K562 (cell line): ENCODE results near the gene CTF1. TPM values are rescaled to one million over a fixed set of nuclear protein-coding genes. Genes with fewer than 3 reads are reported as not detected.

Experiments
- BRD9 ChIP-seq: fragments of 450-650 bp; IDR thresholded peaks from 2 replicates; pipeline ENCODE4 v1.6.1; 2018; ENCODE audit warnings: low read depth; ENCODE audit not compliant: partially characterized antibody
- CEBPB ChIP-seq: fragments of 450-650 bp; IDR thresholded peaks from 2 replicates; pipeline ENCODE4 v1.6.1; 2016; ENCODE audit warnings: missing genetic modification characterization, missing compliant biosample characterization
- DACH1 ChIP-seq: fragments of 450-650 bp; IDR thresholded peaks from 2 replicates; pipeline ENCODE4 v1.6.1; 2018; ENCODE audit not compliant: partially characterized antibody
- ESRRA ChIP-seq: fragments of 450-650 bp; IDR thresholded peaks from 2 replicates; pipeline ENCODE4 v1.6.1; 2014; ENCODE audit warnings: low read depth, mild to moderate bottlenecking, moderate library complexity, borderline replicate concordance
- JUNB ChIP-seq: fragments of 450-650 bp; formaldehyde crosslinking; conservative IDR thresholded peaks from 2 replicates; pipeline ENCODE4 v1.4.0; 2020; ENCODE audit warnings: mild to moderate bottlenecking
- KDM5B ChIP-seq: fragments of 200-600 bp; sonication (generic); IDR thresholded peaks from 2 replicates; pipeline ENCODE4 v1.6.1; 2012; ENCODE audit warnings: low read depth, mild to moderate bottlenecking, moderate library complexity, low read length, control low read depth, inconsistent platforms; ENCODE audit not compliant: insufficient replicate concordance
- LEF1 ChIP-seq: fragments of 450-650 bp; IDR thresholded peaks from 2 replicates; pipeline ENCODE4 v1.6.1; 2016; ENCODE audit warnings: mild to moderate bottlenecking
- MYC ChIP-seq, 2 experiments: fragments of 250-450 bp in 1 of 2; sonication (Bioruptor Pico) in 1 of 2; IDR thresholded peaks; 2 replicates each; pipeline versions ENCODE4 v1.5.1 to v1.6.1; 2012 to 2021; ENCODE audit warnings: low read depth in 2 of 2, borderline replicate concordance in 1 of 2, improper control_type of control experiment in 1 of 2, low read length in 1 of 2, mild to moderate bottlenecking in 1 of 2, moderate library complexity in 1 of 2
- NEUROD1 ChIP-seq: fragments of 150-350 bp; IDR thresholded peaks from 2 replicates; pipeline ENCODE4 v1.6.1; 2014; ENCODE audit warnings: borderline replicate concordance, low read length, low read depth; ENCODE audit not compliant: partially characterized antibody
- POLR3G ChIP-seq: IDR thresholded peaks from 2 replicates; pipeline ENCODE4 v1.6.1; 2011; ENCODE audit not compliant: insufficient read length, insufficient replicate concordance; ENCODE audit errors: extremely low read depth
- RAD51 ChIP-seq: fragments of 450-650 bp; IDR thresholded peaks from 2 replicates; pipeline ENCODE4 v1.7.1; 2016; ENCODE audit warnings: low read depth, mild to moderate bottlenecking, borderline replicate concordance
- SREBF1 ChIP-seq: fragments of 150-350 bp; IDR thresholded peaks from 2 replicates; pipeline ENCODE4 v1.6.1; 2014; ENCODE audit warnings: antibody characterized with exemption, low read depth, low read length, borderline replicate concordance
- TAF15 ChIP-seq: fragments of 200-400 bp; formaldehyde crosslinking; IDR thresholded peaks from 2 replicates; pipeline ENCODE4 v1.6.1; 2017; ENCODE audit warnings: mild to moderate bottlenecking, low read depth, low read length, moderate library complexity
- ZNF133 ChIP-seq: fragments of 250-450 bp; sonication (Bioruptor Pico); IDR thresholded peaks from 2 replicates; pipeline ENCODE4 v1.4.0; 2020; ENCODE audit warnings: mild to moderate bottlenecking
- ZNF175 ChIP-seq: fragments of 200-800 bp; sonication (Bioruptor generic); IDR thresholded peaks from 2 replicates; pipeline ENCODE4 v1.6.1; 2016; ENCODE audit warnings: low read depth, mild to moderate bottlenecking, missing genetic modification characterization, missing compliant biosample characterization
- ZNF3 ChIP-seq: fragments of 250-450 bp; sonication (Bioruptor Pico); IDR thresholded peaks from 2 replicates; pipeline ENCODE4 v1.5.0; 2021; ENCODE audit warnings: mild to moderate bottlenecking, moderate library complexity
- ZNF644 ChIP-seq: fragments of 200-800 bp; sonication (Bioruptor generic); IDR thresholded peaks from 2 replicates; pipeline ENCODE4 v1.6.1; 2016; ENCODE audit warnings: low read depth, missing genetic modification characterization, missing compliant biosample characterization
- ZNF764 ChIP-seq: fragments of 250-450 bp; sonication (Bioruptor Pico); IDR thresholded peaks from 2 replicates; pipeline ENCODE4 v1.4.0; 2020; ENCODE audit warnings: low read depth, mild to moderate bottlenecking, moderate library complexity
- polyA plus RNA-seq, 8 experiments: library from polyadenylated mRNA; depleted of rRNA in 4 of 8; stranded (reverse) in 5 of 8; unstranded in 3 of 8; fragments of >200 nt; fragmentation: Nextera tagmentation in 2 of 8; fragmentation: Illumina TruSeq in 1 of 8; extraction: Ambion mirVana in 2 of 8; extraction: Trizol in 1 of 8; gene quantifications; 2 replicates each; pipeline versions ENCODE4 v1.2.1 to v1.2.3, GENCODE V29; 2011 to 2014; ENCODE audit warnings: inconsistent platforms in 1 of 8, missing spikeins in 1 of 8
- total RNA-seq, 7 experiments: library from RNA; depleted of rRNA in 6 of 7; stranded (reverse); fragments of >200 nt in 6 of 7; fragmentation: Illumina TruSeq in 2 of 7; extraction: Trizol in 2 of 7; gene quantifications; 2 replicates each; pipeline versions ENCODE4 v1.2.1 to v1.2.3, GENCODE V29; 2011 to 2021; ENCODE audit warnings: low replicate concordance in 1 of 7
- TF ChIP-seq, protein P1 (sequence below): fragments of 450-650 bp; IDR thresholded peaks from 2 replicates; pipeline ENCODE4 v1.6.1; 2016; ENCODE audit warnings: missing biosample characterization, missing genetic modification characterization
- TF ChIP-seq, protein P2 (sequence below), 2 experiments: fragments of 450-650 bp; IDR thresholded peaks; 2 replicates each; pipeline ENCODE4 v1.6.1; 2016
- TF ChIP-seq, protein P3 (sequence below): sonication (generic); formaldehyde crosslinking; IDR thresholded peaks from 2 replicates; pipeline ENCODE4 v1.5.0; 2020; ENCODE audit warnings: missing genetic modification reagents

The CTF1 gene
- total and polyA plus RNA-seq, 9 of the 15 experiments (the other 6 are each of a cell fraction or from before 2014, with no cell fraction given), result 0.24 to 2.5 (median 0.44) TPM

DNA sequence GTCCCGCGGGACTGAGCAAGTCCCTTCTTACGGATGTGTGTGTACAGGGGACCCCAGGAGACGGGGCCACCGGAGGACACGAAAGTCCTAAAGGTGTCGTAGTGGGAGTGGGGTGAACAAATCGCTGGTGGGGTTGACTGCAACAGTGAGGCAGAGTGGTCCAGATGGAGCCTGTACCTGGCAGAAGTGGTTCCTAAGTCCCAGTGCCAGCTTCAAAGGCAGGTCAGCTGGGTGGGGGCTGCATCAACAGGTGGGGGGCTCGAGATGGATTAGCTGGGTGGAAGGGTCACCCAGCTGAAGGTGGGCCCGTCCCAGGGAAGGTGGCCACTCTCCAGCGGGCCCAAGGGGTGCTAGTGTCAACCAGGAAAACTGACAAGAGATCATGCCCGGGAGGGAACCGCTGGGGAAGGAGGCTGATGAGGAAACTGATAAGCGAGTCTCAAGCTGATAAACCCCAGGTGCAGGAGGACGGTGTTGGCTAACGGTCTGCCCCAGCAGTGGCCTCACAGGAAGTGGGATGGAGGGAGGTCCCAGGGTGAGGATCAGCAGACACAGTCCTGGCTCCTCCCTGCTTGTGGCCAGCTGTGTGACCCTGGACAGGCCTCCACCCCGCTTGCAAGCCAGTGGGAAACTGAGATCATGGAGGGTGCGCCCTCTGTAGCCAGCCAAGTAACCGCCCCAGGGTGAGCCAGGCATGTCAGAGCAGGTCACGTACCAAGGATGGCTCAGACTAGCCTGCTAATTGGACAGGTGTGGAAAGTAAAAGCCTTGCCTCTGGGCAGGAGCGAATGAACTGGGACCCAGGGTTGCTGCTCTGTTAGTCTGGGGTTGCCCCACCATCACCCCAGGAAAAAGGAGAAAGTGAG, 53.5 kb downstream of the CTF1 start (continued):
- peak; percentile 59 for TF ChIP-seq NEUROD1
- 0 out of 2 replicates have a peak, but pooled peaks have one; percentile 28 for TF ChIP-seq ZNF175 (CRISPR knock-in tag)
- peak; percentile 91 for TF ChIP-seq DACH1
- no peak for TF ChIP-seq JUNB (CRISPR knock-in tag)
- TF ChIP-seq, protein P1, sequence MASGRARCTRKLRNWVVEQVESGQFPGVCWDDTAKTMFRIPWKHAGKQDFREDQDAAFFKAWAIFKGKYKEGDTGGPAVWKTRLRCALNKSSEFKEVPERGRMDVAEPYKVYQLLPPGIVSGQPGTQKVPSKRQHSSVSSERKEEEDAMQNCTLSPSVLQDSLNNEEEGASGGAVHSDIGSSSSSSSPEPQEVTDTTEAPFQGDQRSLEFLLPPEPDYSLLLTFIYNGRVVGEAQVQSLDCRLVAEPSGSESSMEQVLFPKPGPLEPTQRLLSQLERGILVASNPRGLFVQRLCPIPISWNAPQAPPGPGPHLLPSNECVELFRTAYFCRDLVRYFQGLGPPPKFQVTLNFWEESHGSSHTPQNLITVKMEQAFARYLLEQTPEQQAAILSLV (tag), result no peak
- TF ChIP-seq, protein P2, sequence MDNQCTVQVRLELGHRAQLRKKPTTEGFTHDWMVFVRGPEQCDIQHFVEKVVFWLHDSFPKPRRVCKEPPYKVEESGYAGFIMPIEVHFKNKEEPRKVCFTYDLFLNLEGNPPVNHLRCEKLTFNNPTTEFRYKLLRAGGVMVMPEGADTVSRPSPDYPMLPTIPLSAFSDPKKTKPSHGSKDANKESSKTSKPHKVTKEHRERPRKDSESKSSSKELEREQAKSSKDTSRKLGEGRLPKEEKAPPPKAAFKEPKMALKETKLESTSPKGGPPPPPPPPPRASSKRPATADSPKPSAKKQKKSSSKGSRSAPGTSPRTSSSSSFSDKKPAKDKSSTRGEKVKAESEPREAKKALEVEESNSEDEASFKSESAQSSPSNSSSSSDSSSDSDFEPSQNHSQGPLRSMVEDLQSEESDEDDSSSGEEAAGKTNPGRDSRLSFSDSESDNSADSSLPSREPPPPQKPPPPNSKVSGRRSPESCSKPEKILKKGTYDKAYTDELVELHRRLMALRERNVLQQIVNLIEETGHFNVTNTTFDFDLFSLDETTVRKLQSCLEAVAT (IDR thresholded peaks at IDR 0.05), result peak; percentile 38 to 74; a peak in 3 of 4 replicates
- TF ChIP-seq, protein P3, sequence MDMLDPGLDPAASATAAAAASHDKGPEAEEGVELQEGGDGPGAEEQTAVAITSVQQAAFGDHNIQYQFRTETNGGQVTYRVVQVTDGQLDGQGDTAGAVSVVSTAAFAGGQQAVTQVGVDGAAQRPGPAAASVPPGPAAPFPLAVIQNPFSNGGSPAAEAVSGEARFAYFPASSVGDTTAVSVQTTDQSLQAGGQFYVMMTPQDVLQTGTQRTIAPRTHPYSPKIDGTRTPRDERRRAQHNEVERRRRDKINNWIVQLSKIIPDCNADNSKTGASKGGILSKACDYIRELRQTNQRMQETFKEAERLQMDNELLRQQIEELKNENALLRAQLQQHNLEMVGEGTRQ (CRISPR knock-in tag), result no peak
- TF ChIP-seq CEBPB (tag), result peak; percentile 67
- TF ChIP-seq ESRRA, result peak; percentile 68; the same call in 1 of the 2 replicates
- no peak for TF ChIP-seq TAF15
- peak; percentile 78 for TF ChIP-seq SREBF1
- TF ChIP-seq ZNF644, result 0 out of 2 replicates have a peak, but pooled peaks have one; percentile 58
- peak; percentile 84 for TF ChIP-seq KDM5B
- TF ChIP-seq ZNF133, result no peak
- TF ChIP-seq POLR3G, result no peak
- TF ChIP-seq ZNF3 (CRISPR knock-in tag), result 0 out of 2 replicates have a peak, but pooled peaks have one; percentile 13
- TF ChIP-seq LEF1, result peak; percentile 65
- peak; percentile 64; the same call in 1 of the 2 replicates for TF ChIP-seq MYC (IDR thresholded peaks at IDR 0.05; ENCODE audit: low read depth, low read length)
- TF ChIP-seq MYC (CRISPR knock-in tag; IDR thresholded peaks at IDR 0.05; ENCODE audit: borderline replicate concordance, low read depth), result peak; percentile 23; the same call in 1 of the 2 replicates
- TF ChIP-seq ZNF764 (CRISPR knock-in tag), result no peak
- 0 out of 2 replicates have a peak, but pooled peaks have one; percentile 34 for TF ChIP-seq RAD51
- TF ChIP-seq BRD9, result peak; percentile 39
